ENCODE data around the gene ANKS4B. TPM values are rescaled to one million over a fixed set of nuclear protein-coding genes. Genes with fewer than 3 reads are reported as not detected.

The ANKS4B gene
- total and polyA plus RNA-seq, 2 donors (not counting 3 experiments of a cell fraction or from before 2014, with no cell fraction given), result not detected

- H3K36me3 ChIP-seq (ENCODE audit: control insufficient read depth in 2 of 2, extremely low read depth in 1 of 2, insufficient read depth in 2 of 2, low read length in 2 of 2), result no peaks in the 10 kb centered on the region
- FAIRE-seq (no peak), DNase-seq (ENCODE audit: low read depth, low spot score) (no peak)
- peaks cover 0 to 2% of the 10 kb centered on the region in 2 experiments for H3K27me3 ChIP-seq (ENCODE audit: control insufficient read depth in 2 of 2, insufficient read depth in 2 of 2, low read length in 2 of 2)
- no peaks in the 10 kb centered on the region for H4K20me1 ChIP-seq (replicated peaks; ENCODE audit: control insufficient read depth, extremely low read depth, insufficient read depth, low read length)
- H3K9ac ChIP-seq (replicated peaks; ENCODE audit: extremely low read depth, insufficient read depth, low read length), result no peak overlapping the region
- H3K27ac ChIP-seq (ENCODE audit: insufficient read depth, low read depth, low read length), result no peak overlapping the region
- no peak overlapping the region for H3K4me3 ChIP-seq (replicated peaks in 1 of 3; ENCODE audit: insufficient read depth in 1 of 3, low read depth in 1 of 3, low read length in 3 of 3)
- POLR2A ChIA-PET, result no interaction called here
- H3K9me1 ChIP-seq (replicated peaks; ENCODE audit: control insufficient read depth, extremely low read depth, insufficient read depth, low read length), result no peaks in the 10 kb centered on the region
- H2AFZ ChIP-seq (ENCODE audit: low read depth, low read length), result no peak overlapping the region
- dilution Hi-C loops (cut with MboI; ENCODE audit: extremely low pct_ligation_motif_present, low sequenced_read_pairs) (no loop called here), intact Hi-C loops (cut with micrococcal nuclease) (no loop called here)
- BruUV-seq (replicated peaks), result no TSS peak
- H3K4me2 ChIP-seq (ENCODE audit: insufficient read depth, low read length), result no peak overlapping the region
- TF ChIP-seq EZH2 (IDR thresholded peaks at IDR 0.05; ENCODE audit: borderline replicate concordance, low read depth, low read length, severe bottlenecking), result no peak
- TF ChIP-seq MYC (IDR thresholded peaks at IDR 0.05; ENCODE audit: low read depth, low read length), result no peak
- no peak for TF ChIP-seq POLR2A (IDR thresholded peaks at IDR 0.05; ENCODE audit: low read depth, low read length)
- no peak for TF ChIP-seq CTCF (IDR thresholded peaks at IDR 0.05; ENCODE audit: extremely low read depth in 1 of 2, insufficient read depth in 1 of 2, low read depth in 1 of 2, low read length in 2 of 2)
- no peak for TF ChIP-seq POLR2AphosphoS5 (IDR thresholded peaks at IDR 0.05; ENCODE audit: insufficient read depth, low read depth, low read length)
- TF ChIP-seq FOS (IDR thresholded peaks at IDR 0.05; ENCODE audit: borderline replicate concordance, insufficient read depth, low read length), result no peak
- no peak for TF ChIP-seq JUN (IDR thresholded peaks at IDR 0.05; ENCODE audit: borderline replicate concordance, insufficient read depth, insufficient read length, low read depth)
- no peak for TF ChIP-seq MAX (IDR thresholded peaks at IDR 0.05; ENCODE audit: insufficient read depth, insufficient read length)
- no peak for TF ChIP-seq GATA2 (IDR thresholded peaks at IDR 0.05; ENCODE audit: insufficient read depth, insufficient read length, low read depth, low read length)
- CTCF ChIA-PET, result interaction anchor here (1.1 kb wide), 1 partner anchor 9 kb away, joined by 3 read pairs; no protein-coding TSS in a partner anchor
- no peaks in the 10 kb centered on the region for H3K4me1 ChIP-seq (ENCODE audit: control insufficient read depth, extremely low read depth, insufficient read depth, low read length)
- no peaks in the 10 kb centered on the region for H3K79me2 ChIP-seq (ENCODE audit: control insufficient read depth, insufficient read depth, low read length)
- no peaks in the 10 kb centered on the region for H3K9me3 ChIP-seq (replicated peaks; ENCODE audit: control insufficient read depth, insufficient read depth, low read length)
These were observed 15.3 kb upstream of the ANKS4B start for GRCh38 chr16:21218153-21218552.

Measured in endothelial cell of umbilical vein (primary cell).